Amniotic stem cell (primary cell): ENCODE results near the gene PLCB1.
"Not testable (repeated sequence)": the region's sequence is repeated elsewhere in the genome, so short reads cannot be mapped to it uniquely, and the experiment has no call there.

Experiments
- DNase-seq: peaks from one replicate; lab custom pipeline; 2025; lab: John Stamatoyannopoulos, UW

PLCB1 gene

DNA sequence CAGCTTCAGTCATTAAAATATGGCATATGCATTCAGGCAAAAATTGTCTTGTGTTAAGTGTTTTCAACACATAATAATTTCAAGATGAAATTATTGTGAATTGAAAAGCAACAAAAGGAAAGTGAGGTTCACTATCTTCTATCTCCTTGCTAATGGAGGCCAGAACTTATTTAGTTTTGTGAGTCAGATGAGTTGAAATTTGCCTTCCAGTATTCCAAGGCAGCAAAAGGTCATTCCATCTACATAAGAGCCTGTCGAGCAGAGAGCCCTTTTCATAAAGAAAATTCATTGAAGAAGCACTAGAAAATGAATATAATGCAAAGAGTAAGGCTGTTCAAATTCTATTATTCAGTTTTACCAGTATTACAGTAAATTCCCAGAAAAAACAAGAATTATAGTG is 274.3 kb downstream of the PLCB1 start:
- no peak for DNase-seq

DNA sequence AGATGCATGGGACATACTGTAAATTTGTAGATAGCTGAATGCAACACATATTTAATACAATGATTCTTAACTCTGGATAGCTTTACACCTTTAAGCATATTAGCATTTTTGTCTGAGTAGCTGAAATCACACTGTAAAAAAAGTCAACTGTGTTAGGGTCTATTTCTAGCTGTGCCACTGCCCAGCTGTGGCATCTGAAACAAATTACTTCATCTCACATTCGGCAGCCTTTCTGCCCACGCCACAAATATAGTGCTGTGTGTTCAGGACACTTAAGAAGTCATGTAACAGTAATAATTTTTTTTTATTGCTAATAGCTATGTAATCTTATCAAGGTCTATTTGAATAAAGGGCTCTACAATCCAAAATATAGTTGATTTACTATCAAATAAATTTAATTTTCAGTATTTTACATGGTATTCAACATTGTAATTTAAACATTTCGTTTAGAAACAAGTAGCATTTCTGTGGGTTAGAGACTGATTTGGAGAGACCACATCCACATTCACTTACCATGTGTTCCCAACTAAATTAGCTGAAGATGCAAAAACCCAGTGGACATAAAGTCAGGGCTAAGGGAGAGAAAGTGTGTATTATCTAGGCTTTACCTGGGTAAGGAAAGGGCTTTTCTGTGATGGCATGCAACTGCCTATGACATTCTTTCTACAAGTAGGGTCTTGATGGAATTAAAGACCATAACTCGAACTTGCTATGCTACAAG is 276.7 kb downstream of the PLCB1 start:
- DNase-seq, result no peak

DNA sequence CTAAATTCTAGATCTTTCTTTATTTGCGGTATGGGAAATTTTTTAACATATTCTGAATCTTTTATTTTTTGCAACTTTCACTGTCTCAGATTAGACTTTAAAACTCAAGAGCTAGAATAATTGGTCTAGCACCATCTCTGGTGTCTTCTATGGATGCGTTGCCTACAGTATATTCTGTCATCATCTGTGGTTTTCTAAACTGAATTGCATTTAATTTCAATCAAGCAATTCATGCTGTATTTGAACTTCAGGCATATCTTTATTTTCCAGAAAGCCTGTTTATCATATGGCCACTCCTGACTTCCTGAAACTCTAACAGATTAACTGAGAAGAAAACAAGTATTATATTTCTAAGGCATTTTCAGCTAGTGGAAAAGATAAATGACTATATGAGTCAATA is 281.6 kb downstream of the PLCB1 start:
- no peak for DNase-seq

DNA sequence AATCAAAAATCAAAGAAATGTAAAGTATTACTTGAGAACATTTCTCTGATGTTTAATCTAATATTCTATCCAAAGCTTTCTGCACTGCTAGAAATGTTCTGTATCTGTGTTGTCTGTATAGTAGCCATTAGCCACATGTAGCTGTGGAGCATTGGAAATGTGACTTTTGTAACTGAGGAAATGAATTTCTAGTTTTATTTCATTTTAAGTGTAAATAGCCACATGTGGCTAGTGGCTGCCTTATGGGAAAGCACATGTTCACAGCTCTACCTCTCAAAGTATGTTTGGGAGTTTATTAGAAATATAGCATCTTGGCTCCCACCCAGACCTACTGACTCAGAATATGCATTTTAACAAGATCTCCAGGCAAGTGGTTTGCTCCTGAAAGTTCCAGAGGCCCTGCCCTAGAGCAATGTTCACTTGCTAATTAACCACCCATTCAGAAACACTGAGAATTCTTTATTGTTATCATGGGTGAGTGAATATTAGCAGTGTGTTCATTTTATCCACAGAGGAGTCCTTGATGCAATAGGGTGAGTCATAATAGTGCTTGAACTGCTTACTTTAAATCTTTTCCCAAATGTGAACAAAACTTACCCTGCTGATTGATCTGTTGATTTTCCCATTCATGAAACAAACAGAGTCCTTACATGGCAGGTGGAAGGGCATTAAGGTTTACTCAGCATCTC is 282.7 kb downstream of the PLCB1 start:
- no peak for DNase-seq

DNA sequence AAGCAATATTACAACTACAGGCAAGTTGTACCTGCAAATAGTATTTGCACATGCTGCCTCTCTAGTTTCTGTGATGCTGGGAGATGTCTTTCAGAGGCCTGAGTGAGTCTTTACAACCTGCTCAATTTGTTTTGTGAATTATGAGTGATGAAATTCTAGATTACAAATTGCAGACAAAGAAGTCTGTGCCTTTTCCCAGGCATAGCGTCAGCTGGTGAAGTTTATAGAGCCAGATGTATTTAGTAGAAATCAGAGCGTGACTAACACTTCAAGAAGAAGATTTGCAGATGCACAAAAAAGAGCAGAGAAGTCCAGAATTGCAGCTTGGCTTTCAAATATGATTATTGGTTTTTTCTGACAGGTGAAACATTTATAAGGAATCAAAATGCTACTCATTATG is 289.9 kb downstream of the PLCB1 start:
- DNase-seq, result no peak

DNA sequence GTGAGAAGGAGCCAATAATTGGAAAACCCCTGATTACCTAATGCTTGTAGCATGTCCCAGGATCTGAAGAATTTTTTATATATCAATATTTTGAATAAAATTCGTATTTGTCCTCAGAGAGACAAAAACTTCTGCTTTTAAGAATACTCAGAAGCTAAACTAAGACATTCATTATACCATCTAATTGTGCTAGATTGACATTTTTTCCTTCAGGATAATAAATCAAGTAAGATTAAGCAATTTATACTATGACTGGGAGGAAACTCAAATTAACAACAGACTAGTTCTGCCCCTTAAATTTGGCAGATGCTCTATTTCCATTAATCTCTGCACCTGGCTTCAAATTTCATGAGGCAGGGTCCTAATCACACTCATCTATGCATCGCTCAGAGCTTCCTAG is 291.4 kb downstream of the PLCB1 start:
- no peak for DNase-seq

DNA sequence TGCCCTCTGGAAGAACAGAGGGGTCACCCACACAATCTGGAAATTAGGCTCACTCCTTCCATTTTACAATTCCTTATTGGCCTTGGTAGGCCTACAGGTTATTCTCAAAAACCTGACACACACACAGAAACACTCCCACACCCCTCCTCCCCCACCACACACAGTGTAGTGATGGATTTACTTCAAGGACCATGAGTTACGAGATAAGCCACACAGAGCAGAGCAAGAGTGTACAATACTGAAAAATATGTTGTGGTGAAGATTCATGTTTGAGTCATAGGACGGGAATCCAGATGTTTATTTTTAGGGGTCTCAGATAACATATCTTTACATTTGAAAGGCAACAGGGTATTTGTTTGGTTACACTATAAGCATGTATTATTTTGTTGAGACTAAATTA is 291.9 kb downstream of the PLCB1 start:
- no peak for DNase-seq

DNA sequence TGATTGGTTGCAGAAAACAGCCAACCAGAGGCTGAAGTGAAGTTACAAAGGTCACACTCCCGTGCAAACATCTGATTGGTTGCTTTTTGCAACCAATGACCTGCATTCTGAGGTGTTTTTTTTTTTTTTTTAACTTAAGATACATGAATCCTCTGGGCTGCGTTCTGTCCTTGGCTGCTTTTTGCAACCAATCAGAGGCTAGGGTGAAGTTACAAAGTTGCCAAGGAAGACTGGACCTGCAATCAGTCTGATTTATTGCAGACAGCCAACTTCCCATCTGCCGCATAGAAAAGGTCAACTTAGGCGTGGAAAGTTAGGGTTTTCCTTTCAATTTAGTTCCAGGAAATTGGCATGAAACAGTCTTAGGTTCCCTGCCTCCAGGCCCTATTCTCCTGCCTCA is 292.9 kb downstream of the PLCB1 start:
- no peak for DNase-seq

DNA sequence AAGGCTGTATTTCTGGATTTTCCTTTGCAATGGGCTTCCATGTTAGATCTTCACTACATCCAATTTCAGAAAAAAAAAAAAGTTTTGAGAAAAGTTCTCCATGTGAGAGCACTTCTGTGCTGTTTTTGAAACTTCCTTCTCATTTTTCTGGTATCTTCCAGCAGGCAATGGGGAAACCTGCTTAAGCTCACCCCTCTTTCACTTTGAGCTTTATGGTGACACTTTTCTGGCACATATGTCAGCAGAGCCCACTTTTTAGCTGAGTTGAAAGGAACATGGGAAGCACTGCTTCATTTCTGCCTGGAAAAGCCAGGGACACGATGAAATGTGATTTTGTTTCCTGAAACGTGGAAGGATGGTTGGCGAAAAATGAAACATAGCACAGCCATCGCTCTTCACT is 293.7 kb downstream of the PLCB1 start:
- no peak for DNase-seq

DNA sequence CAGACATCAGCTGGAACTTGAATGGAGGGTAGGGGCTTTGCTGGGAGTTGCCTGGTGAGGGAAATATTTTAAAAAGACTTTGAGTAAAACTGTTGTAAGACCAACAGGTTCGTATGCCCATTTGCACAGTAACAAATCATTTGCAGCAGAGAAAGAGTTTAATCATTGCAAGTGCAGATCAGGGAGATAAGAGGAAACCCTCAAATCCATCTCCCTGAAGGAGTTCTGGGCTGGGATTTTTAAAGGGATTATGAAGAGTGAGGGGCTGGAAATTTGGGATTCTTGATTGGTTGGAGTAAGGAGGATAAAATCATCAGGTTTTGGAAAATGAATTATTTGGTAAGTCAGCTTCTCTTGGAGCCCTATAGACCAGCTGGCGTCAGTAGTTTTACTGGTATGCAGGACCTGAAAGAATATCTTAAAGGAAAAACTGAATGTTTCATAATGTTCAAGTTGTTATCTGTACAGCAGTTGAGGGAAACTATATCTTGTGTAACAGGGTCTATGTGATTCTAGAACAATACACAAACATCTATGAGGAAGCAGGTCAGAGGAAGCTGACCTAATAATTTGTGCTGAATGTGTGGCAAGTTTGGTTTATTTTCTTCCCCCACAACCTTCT is 295.5 kb downstream of the PLCB1 start:
- no peak for DNase-seq

DNA sequence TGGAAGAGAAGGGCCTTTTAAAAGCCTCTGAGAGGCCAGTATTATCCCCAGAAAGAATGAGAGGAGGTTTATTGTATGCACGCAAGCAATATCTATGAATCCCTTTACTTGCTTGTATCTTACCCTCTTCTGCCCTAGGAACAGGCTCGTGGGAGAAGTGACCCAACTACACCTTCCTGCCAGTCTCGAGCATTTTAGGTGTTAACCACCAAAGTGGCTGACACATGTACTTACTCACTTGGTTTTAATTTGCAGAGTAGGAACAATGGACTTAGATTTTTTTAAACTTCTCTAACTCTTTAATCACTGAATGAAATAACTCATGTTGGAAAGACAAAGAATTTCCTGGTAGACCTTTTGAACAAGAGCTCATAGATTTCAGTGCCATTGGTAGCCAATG is 296.9 kb downstream of the PLCB1 start:
- no peak for DNase-seq

DNA sequence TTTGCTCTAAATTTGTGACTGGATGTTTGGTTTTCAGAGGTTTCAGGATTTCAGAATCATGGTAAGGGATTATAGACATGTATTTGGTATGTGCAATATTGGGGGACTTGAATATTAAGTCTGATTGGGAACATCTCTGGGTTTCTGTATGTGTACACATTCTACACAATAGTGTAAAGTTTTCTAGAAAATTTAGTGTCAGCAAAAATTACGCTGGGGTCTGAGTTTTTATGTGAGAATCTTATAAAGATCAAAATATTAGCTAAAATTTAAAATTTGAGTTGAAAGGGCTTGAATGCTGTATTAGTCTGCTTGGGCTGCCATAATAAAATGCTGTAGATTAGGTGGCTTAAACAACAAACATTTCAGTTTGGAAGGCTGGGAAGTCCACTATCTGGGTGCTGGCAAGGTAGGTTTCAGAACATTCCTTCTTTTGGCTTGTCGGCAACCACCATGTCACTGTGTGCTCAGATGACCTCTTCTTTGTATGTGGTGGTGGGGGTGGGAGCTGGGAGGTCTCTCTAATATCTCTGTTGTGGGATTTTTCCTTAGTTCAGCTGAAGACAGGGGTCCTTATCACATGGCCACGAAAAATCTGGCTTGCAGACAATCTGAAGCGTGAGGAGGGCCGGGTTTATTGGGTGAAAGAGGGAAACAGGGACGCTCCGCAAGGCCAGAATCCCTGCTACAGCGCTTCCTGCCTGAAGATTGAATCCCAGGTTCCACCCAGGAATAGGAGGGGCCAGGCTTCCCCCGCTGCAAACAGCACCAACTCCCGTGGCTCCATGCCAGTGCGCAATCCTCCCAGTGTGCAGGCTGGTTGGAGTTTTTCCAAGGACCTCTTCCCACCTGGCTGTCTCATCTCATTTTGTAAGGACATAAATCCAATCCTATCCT is 299.7 kb downstream of the PLCB1 start:
- DNase-seq, result no peak

DNA sequence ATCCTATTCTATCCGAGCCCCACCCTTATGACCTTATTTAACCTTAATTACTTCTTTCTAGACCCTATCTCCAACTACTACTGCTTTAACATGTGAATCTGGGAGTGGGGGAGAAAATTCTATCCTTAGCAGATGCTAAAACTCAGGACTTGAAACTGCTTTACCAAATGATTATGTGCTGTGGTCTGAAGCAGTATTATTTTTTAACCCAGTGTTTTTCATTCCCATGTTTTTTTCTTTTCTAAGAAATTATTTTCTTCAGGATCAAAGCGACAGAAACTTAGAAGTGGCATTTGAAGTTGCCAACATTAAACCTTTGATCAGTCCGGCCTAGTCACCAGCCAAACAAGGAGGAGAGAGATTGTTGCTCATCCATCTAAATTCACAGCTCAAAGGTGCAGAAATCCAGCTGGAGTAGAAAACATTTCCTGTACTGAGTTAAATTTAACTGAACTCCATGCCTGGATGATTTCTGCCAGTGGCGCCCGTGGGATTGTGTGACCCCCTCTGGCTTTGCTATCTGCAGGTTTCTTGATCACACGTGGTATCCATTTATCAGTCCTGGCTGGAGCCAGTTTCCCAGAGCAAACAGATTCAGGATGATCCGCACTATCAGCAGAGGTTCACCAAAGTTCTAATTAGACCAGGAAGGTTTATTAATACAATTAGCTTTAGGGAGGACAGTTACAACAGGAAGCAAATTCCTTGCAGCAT is 300.5 kb downstream of the PLCB1 start:
- DNase-seq, result no peak

DNA sequence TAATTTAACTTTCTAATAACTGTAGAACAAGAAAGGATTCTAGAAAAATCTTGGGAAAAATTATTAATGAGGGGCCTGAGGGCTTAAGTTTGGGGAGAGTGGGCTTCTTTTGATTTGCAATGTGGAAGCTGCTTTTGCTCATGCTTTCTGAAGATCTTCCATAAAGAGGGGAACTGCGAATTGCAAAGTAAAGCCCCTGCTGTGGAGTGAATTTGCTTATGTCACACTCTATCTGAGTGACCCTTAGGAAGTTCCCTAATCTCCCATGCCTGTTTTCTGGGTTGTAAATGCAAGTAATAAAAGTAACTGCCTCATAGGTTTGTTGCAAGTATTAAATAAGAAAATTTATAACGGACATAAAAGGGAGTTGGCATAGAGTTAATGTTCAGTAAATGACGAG is 301.2 kb downstream of the PLCB1 start:
- no peak for DNase-seq

DNA sequence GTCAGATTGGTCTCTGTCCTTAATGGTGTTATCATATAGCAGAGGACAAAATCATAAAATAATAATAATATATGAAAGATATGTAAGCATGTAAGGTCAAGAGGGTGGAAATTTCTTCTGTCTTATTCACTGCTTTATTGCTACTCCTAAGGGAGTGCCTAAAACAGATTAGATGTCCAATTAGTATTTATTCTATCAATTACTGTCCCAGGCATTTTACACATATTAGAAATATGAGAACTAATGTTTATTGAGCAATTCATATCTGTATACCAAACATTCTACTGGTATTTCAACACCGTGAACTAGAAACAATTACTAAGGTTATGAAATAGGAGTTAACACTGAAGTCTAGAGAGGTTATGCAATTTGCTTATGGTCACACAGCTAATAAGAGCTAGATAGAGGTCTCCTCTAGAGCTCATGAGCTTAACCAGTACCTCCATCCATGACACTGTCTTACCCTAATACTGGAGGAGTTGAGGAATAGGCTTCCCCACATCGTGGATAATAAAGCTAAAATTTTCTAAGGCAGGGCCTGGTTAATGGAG is 302.3 kb downstream of the PLCB1 start:
- no peak for DNase-seq

DNA sequence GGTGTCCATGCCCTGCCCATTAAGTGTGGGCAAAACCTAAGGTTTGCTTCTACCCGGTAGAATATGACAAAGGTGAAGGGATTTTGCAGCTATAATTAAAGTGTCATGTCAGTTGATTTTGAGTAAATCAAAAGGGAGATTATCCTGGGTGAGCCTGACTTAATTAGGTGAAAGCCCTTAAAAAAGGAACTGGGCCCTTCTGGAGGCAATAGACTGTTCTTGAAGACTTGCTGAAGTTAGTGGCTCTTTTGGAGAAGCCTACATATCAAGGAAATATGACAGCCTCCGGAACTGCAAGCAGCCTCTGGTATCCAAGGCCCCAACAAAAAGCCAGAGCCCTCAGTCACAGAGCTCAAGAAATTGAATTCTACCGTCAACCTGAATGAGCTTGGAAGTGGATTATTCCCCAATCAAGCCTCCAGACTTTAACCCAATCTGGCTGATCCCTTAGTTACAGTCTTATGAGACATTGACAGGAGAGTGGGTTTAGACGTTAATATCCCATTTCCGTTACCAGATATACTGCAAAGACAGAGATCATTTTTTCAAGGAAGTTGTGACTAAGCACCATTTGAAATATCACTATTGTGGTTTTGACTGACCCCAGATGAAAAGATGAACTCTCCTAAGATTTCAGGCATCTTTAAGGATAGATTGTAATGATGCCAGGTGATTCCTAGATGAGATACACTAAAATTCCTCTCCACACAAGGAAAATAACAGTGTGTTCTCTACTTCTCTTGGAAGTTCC is 303.4 kb downstream of the PLCB1 start:
- no peak for DNase-seq

DNA sequence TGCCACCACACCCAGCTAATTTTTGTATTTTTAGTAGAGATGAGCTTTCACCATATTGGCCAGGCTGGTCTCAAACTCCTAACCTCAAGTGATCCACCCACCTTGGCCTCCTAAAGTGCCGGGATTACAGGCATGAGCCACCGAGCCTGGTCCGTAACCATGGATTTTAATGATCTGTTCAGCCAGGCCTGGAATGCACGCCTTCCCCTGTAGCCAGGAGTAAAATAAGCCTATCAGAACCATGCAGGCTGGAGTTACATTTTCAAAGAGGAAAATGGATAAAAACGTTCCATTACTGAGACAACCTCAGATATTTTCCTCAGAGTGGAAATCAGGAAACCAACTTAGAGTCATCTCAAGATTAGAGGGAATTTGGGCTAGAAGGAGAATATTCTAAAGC is 304.9 kb downstream of the PLCB1 start:
- not testable (repeated sequence) for DNase-seq

DNA sequence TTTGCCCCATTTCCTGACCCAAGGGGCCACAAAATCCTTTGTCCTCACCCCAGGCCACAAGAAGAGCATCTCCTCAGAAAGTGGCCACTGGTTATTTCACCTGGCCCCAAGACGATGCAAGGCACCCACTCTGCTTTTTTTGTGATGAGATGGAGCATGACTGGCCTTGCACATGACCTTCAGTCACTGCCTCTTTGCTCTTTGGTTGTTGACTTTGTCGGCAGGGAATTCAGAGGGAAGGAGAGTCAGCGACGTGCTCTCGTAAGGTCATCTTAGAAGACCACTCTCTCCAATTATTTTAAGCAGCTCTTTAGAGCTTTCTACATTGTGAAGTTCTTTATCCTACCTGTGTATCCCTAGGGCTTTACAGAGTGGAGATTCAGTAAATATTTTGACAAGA is 306.7 kb downstream of the PLCB1 start:
- no peak for DNase-seq

DNA sequence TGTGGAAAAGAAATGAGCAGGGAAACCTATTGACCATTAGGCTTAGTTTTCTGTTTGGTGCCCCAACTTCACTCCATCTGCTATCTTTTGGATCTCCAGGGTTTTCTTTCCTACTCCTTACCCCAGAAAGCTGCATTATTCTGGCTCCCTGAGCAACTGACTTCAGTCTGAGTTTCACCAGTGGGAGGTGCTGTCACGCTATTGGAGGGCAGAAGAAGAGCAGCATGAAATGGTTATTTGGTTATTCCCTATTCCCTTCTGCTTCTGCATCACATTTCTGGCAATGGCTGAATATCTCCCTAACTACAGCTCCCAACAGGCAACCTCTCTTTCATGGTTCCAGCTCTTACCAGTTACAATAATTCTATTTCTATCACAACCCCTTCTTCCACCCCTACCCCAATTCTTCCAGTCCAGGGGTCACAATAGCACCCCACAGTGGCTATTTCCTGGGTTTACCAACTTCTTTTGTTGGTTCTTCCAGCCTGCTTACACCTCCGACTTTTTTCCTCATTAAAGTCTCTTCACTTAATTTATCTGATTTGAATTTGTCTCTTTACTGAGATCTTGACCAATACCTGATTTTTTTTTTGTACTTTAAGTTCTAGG is 311.5 kb downstream of the PLCB1 start:
- DNase-seq, result no peak
